ENCODE measurements around the gene KCTD11. TPM values are rescaled to one million over a fixed set of nuclear protein-coding genes. Genes with fewer than 3 reads are reported as not detected.

The KCTD11 gene
- total RNA-seq, 1 experiment from 2014 or later, result 5.4 TPM

DNA sequence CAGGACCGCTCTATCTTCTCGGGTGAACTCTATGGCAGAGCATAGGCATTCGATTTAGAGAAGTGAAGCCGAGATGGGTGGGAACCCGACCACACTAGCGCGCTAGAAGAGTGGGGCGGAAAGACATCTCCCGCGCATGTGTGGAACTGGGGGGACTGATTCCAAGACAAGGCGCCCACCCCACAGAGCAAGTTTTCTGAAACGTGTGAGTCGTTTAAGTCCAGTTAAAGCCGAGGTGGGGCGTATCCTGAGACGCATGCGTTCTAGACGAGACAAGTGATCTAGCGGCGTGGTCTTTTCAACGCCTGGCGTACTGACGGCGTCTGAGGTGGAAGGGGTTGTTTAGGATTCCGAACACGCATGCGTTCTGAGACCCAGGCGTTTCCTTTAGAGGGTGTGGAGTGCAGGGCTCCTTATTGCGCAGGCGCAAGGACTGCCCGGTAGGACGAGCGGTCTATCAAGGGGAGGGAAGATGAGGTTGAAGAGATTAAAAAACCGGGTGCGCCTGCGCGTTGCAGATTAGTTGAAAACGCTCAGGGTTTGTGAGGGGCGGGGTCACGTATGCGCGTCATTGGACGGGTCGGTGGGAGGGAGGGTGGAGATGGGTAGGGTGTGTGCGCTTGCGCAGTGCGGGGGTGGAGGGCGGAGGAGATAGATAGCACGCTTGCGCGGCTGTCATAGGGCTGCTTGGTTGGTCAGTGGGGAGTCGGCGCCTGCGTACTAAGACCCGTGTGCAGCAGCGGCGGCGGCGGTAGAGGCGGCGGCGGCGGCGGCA lies 44.9 kb upstream of the KCTD11 start, which contains the start of gene EIF5A:
TSS of gene EIF5A (plus strand) at position 718 of the 775 bp plus-strand sequence. CDS start 2,008 bp downstream, outside the sequence.
- Histone ChIP-seq H3K27ac (ENCODE audit: low read depth, low read length) (peak within 1 kb of the TSS; percentile 98), H3K36me3 (ENCODE audit: control insufficient read depth in 1 of 2, insufficient read depth in 2 of 2, low read length in 2 of 2) (peaks cover 20 to 34% of the 10 kb centered on the region in 2 experiments), H3K9me3 (ENCODE audit: control insufficient read depth in 1 of 2, insufficient read depth in 1 of 2, low read depth in 1 of 2, low read length in 2 of 2) (no peaks in the 10 kb centered on the region), H3K4me1 (ENCODE audit: control insufficient read depth in 1 of 2, insufficient read depth in 2 of 2, low read length in 2 of 2) (peaks cover 19 to 41% of the 10 kb centered on the region in 2 experiments), H2AFZ (ENCODE audit: low read depth, low read length, poor library complexity, severe bottlenecking) (no peak within 1 kb of the TSS), H3K79me2 (ENCODE audit: insufficient read depth, low read length) (peaks cover 46% of the 10 kb centered on the region), H3K9ac (ENCODE audit: low read length) (peak within 1 kb of the TSS; percentile 99), H3K4me3 (replicated peaks in 1 of 2; ENCODE audit: low read depth in 1 of 2, low read length in 2 of 2) (peak within 1 kb of the TSS; percentile 90 to 99), H4K20me1 (ENCODE audit: insufficient read depth) (peaks cover 24% of the 10 kb centered on the region), H3K27me3 (ENCODE audit: insufficient read depth, low read length) (no peaks in the 10 kb centered on the region), H3K9me2 (ENCODE audit: insufficient read depth) (no peaks in the 10 kb centered on the region), H3K4me2 (ENCODE audit: low read length) (peak within 1 kb of the TSS; percentile 88)
- no peak for TF ChIP-seq EZH2 (IDR thresholded peaks at IDR 0.05)
- peak; percentile 92 for TF ChIP-seq YY1 (IDR thresholded peaks at IDR 0.05; ENCODE audit: extremely low read depth, insufficient replicate concordance, low read depth, low read length)
- no peak for TF ChIP-seq ZBTB33 (IDR thresholded peaks at IDR 0.05; ENCODE audit: extremely low read depth, insufficient replicate concordance, low read length)
- no peak for TF ChIP-seq RAD21 (IDR thresholded peaks at IDR 0.05; ENCODE audit: low read depth)
- TF ChIP-seq, protein P1, sequence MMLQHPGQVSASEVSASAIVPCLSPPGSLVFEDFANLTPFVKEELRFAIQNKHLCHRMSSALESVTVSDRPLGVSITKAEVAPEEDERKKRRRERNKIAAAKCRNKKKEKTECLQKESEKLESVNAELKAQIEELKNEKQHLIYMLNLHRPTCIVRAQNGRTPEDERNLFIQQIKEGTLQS (IDR thresholded peaks at IDR 0.05), result no peak
- TF ChIP-seq ZFX (IDR thresholded peaks at IDR 0.05), result no peak
- TF ChIP-seq POLR2AphosphoS5 (IDR thresholded peaks at IDR 0.05; ENCODE audit: low read depth, low read length), result peak; percentile 77
- no peak for TF ChIP-seq ZNF274 (IDR thresholded peaks at IDR 0.05; ENCODE audit: low read depth, low read length)
- no peak; the same call in 1 of the 2 replicates for TF ChIP-seq SIN3A (IDR thresholded peaks at IDR 0.05; ENCODE audit: low read depth)
- TF ChIP-seq REST (IDR thresholded peaks at IDR 0.05; ENCODE audit: low read depth), result no peak
- TF ChIP-seq POLR2A (IDR thresholded peaks at IDR 0.05; ENCODE audit: borderline replicate concordance, extremely low read depth, insufficient read depth, insufficient read length), result peak; percentile 79
- no peak for TF ChIP-seq EZH2phosphoT487 (IDR thresholded peaks at IDR 0.05; ENCODE audit: borderline replicate concordance)
- no peak for TF ChIP-seq ELF1 (IDR thresholded peaks at IDR 0.05; ENCODE audit: borderline replicate concordance, low read depth)
- TF ChIP-seq FOSL1 (IDR thresholded peaks at IDR 0.05; ENCODE audit: low read depth), result no peak
- TF ChIP-seq CBX3 (IDR thresholded peaks at IDR 0.05; ENCODE audit: low read depth), result no peak
- TF ChIP-seq TCF7L2 (IDR thresholded peaks at IDR 0.05; ENCODE audit: borderline replicate concordance, extremely low read depth, insufficient read depth, insufficient read length), result peak; percentile 45
- TF ChIP-seq SP1 (IDR thresholded peaks at IDR 0.05; ENCODE audit: low read depth), result peak; percentile 43; the same call in 1 of the 2 replicates
- peak; percentile 100 for TF ChIP-seq EGR1 (IDR thresholded peaks at IDR 0.05; ENCODE audit: low read depth)
- POLR2A ChIA-PET, result no interaction called here
- peak; percentile 100 for DNase-seq (ENCODE audit: low read depth, low spot score)
- RAD21 ChIA-PET (ENCODE audit: low non-redundant PET in 1 of 2, low total read pairs in 2 of 2, uncharacterized antibody in 2 of 2, unreplicated experiment in 2 of 2), result no interaction called here
- intact Hi-C loops (cut with micrococcal nuclease), result loop anchor here (2.0 to 5.0 kb wide), 2 partner anchors 44 to 55 kb away; partner anchors contain the start of genes CTDNEP1 and ELP5
- CTCF ChIA-PET, result no interaction called here
- BruUV-seq (replicated peaks), result no TSS peak
- ATAC-seq, result peak; percentile 80
